ENCODE results near the gene MEIS1. TPM values are rescaled to one million over a fixed set of nuclear protein-coding genes. Genes with fewer than 3 reads are reported as not detected.

The MEIS1 gene
- total and polyA plus RNA-seq, 11 donors = 12.9 to 55.7 (median 41.8) TPM

DNA sequence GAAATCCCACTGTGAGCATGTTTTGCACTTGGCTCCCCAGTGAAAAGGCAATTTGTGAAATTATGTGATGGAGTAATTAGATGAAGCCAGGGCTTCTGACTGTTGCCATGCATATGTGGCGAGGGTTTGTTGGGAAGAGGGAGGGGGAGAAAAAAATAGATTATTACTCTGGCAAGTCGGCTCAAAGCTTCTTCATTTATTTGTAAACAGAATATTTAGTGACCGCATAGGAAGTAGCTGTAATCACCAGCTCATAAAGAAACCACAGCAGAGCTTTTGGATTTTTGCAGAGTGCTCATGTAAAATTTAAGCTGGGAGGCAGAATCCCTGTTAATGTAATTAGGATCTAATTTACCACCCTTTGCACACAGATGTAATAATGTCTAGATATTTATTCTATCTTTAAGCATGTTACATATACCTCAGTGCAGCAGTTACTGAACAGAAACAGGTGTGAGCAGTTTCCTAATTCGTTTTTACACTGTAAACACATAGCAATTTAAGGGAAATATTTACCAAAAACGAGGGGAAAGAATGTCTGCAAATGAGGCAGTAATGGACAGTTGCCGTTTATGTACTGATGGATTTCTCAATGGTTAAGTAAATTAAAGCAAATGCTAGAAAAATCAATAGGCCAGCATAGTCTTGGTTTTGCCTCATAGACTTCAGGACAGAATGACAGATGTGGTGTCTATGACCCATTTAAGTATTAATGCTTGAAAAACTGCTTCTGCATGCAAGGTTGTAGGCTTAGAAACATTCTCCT is 87.9 kb downstream of the MEIS1 start:
- Histone ChIP-seq H3K36me3 (no peaks in the 10 kb centered on the region), H3K27ac (peak overlapping the region in 1 of 12 donors; percentile 21), H3K9me3 (no peaks in the 10 kb centered on the region), H3K4me3 (no peak overlapping the region), H3K4me1 (peaks cover 0 to 22% (median 1%) of the 10 kb centered on the region in 12 donors), H3K27me3 (no peaks in the 10 kb centered on the region)
- TF ChIP-seq, protein P1, sequence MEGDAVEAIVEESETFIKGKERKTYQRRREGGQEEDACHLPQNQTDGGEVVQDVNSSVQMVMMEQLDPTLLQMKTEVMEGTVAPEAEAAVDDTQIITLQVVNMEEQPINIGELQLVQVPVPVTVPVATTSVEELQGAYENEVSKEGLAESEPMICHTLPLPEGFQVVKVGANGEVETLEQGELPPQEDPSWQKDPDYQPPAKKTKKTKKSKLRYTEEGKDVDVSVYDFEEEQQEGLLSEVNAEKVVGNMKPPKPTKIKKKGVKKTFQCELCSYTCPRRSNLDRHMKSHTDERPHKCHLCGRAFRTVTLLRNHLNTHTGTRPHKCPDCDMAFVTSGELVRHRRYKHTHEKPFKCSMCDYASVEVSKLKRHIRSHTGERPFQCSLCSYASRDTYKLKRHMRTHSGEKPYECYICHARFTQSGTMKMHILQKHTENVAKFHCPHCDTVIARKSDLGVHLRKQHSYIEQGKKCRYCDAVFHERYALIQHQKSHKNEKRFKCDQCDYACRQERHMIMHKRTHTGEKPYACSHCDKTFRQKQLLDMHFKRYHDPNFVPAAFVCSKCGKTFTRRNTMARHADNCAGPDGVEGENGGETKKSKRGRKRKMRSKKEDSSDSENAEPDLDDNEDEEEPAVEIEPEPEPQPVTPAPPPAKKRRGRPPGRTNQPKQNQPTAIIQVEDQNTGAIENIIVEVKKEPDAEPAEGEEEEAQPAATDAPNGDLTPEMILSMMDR (IDR thresholded peaks at IDR 0.05) = no peak
- TF ChIP-seq POLR2A (IDR thresholded peaks at IDR 0.05) = no peak
- intact Hi-C loops (cut with DNase I) = no loop called here
- no peak for DNase-seq
- WGBS, 4 donors = 57 to 65% (median 63%) methylated on average over 6 of the region's 6 CpGs
- ATAC-seq = no peak

GRCh38 chr2:66523377-66523969 is 88.5 kb downstream of the MEIS1 start:
- no peaks in the 10 kb centered on the region for H3K27me3 ChIP-seq
- peaks cover 0 to 22% (median 1%) of the 10 kb centered on the region in 12 donors for H3K4me1 ChIP-seq
- ATAC-seq = no peak
- 89 to 92% (median 90%) methylated on average over 5 of the region's 5 CpGs for WGBS, 4 donors
- TF ChIP-seq, protein P1 (IDR thresholded peaks at IDR 0.05) = no peak
- no peak for TF ChIP-seq POLR2A (IDR thresholded peaks at IDR 0.05)
- no peak for DNase-seq
- peak overlapping the region in 1 of 12 donors; percentile 26 for H3K27ac ChIP-seq
- no peaks in the 10 kb centered on the region for H3K9me3 ChIP-seq
- H3K36me3 ChIP-seq = peaks cover 0 to 5% (median 0%) of the 10 kb centered on the region in 9 donors
- intact Hi-C loops (cut with DNase I) = no loop called here
- no peak overlapping the region for H3K4me3 ChIP-seq

DNA sequence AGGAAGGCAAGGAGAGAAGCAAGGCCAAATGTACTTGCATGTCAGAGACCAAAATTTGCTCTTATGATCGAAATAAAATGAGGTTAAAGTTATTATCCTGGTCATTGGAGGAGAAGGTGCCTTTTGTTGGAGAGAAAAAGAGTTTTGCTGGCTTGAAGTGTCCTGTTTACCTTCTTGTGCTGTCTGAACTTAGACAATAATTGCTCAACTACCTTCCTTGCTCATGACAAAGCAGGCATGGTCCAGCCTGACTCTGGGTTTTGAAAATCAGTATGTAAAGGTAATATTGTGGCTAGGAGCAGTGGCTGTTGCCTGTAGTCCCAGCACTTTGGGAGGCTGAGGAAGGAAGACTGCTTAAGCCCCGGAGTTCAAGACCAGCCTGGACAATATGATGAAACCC is 89.1 kb downstream of the MEIS1 start:
- no peaks in the 10 kb centered on the region for H3K9me3 ChIP-seq
- ATAC-seq (no peak), DNase-seq (no peak)
- TF ChIP-seq, protein P1 (IDR thresholded peaks at IDR 0.05) = no peak
- no peak for TF ChIP-seq POLR2A (IDR thresholded peaks at IDR 0.05)
- H3K4me1 ChIP-seq = peaks cover 0 to 22% (median 1%) of the 10 kb centered on the region in 12 donors
- H3K27me3 ChIP-seq = no peaks in the 10 kb centered on the region
- WGBS, 4 donors = 81 to 90% (median 85%) methylated on average over 2 of the region's 2 CpGs
- intact Hi-C loops (cut with DNase I) = no loop called here
- H3K36me3 ChIP-seq = peaks cover 0 to 7% (median 0%) of the 10 kb centered on the region in 9 donors
- H3K4me3 ChIP-seq = no peak overlapping the region
- peak overlapping the region in 1 of 12 donors; percentile 26 for H3K27ac ChIP-seq

- no peak overlapping the region for H3K4me3 ChIP-seq
- 38 to 54% (median 51%) methylated on average over 5 of the region's 5 CpGs for WGBS, 4 donors
- ATAC-seq (peak; percentile 19 to 62 (median 46)), DNase-seq (no peak)
- intact Hi-C loops (cut with DNase I) = no loop called here
- H3K4me1 ChIP-seq = peaks cover 0 to 22% (median 1%) of the 10 kb centered on the region in 12 donors
- peak overlapping the region in 7 of 12 donors; percentile 8 to 43 (median 33) for H3K27ac ChIP-seq
- no peaks in the 10 kb centered on the region for H3K27me3 ChIP-seq
- TF ChIP-seq POLR2A (IDR thresholded peaks at IDR 0.05) = no peak
- TF ChIP-seq, protein P1 (IDR thresholded peaks at IDR 0.05) = no peak
- H3K36me3 ChIP-seq = peaks cover 0 to 7% (median 0%) of the 10 kb centered on the region in 9 donors
- no peaks in the 10 kb centered on the region for H3K9me3 ChIP-seq
Measured at GRCh38 chr2:66525606-66526005, 90.7 kb downstream of the MEIS1 start.
